Measurements from ENCODE around the gene C14orf132. TPM values are rescaled to one million over a fixed set of nuclear protein-coding genes. Genes with fewer than 3 reads are reported as not detected.

The C14orf132 gene
- total RNA-seq, 1 donor from 2014 or later = 552 TPM

- Mint-ChIP-seq H3K9me3 (ENCODE audit: unreplicated experiment) (peaks cover 11% of the 10 kb centered on the region), H3K4me3 (ENCODE audit: unreplicated experiment) (peak overlapping the region; percentile 46), H3K4me1 (ENCODE audit: low read depth, unreplicated experiment) (peaks cover 62% of the 10 kb centered on the region), H3K27ac (ENCODE audit: unreplicated experiment) (peak overlapping the region; percentile 59), H3K27me3 (ENCODE audit: unreplicated experiment) (peaks cover 6% of the 10 kb centered on the region), H3K36me3 (ENCODE audit: unreplicated experiment) (peaks cover 16% of the 10 kb centered on the region)
- no peak for DNase-seq
- TF ChIP-seq, protein P1, sequence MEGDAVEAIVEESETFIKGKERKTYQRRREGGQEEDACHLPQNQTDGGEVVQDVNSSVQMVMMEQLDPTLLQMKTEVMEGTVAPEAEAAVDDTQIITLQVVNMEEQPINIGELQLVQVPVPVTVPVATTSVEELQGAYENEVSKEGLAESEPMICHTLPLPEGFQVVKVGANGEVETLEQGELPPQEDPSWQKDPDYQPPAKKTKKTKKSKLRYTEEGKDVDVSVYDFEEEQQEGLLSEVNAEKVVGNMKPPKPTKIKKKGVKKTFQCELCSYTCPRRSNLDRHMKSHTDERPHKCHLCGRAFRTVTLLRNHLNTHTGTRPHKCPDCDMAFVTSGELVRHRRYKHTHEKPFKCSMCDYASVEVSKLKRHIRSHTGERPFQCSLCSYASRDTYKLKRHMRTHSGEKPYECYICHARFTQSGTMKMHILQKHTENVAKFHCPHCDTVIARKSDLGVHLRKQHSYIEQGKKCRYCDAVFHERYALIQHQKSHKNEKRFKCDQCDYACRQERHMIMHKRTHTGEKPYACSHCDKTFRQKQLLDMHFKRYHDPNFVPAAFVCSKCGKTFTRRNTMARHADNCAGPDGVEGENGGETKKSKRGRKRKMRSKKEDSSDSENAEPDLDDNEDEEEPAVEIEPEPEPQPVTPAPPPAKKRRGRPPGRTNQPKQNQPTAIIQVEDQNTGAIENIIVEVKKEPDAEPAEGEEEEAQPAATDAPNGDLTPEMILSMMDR (IDR thresholded peaks at IDR 0.05; ENCODE audit: partially characterized antibody, unreplicated experiment) = no peak
Observed at GRCh38 chr14:96077983-96078624, 38.9 kb downstream of the C14orf132 start.

DNA sequence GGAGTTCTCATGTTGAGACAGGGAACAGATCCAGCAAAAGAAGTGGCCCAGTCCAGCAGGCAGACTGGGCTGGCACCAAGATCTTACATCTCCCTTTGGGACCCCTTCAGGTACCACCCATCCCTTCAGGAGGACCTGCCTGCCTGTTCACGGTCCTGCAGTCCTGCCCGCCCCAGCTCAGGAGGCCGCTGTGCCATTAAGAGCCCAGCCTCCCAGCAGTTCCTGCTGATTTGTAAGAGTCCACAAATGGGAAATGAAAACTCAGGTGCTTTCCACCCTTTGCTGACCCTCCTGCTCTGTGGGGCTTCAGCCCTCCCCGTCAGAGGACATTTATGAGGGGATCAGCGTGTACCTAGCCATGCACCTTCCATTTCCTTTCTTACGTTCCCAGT, 39.5 kb downstream of the C14orf132 start:
- Mint-ChIP-seq H3K27ac (ENCODE audit: unreplicated experiment) (peak overlapping the region; percentile 59), H3K27me3 (ENCODE audit: unreplicated experiment) (peaks cover 6% of the 10 kb centered on the region), H3K4me3 (ENCODE audit: unreplicated experiment) (peak overlapping the region; percentile 8), H3K9me3 (ENCODE audit: unreplicated experiment) (peaks cover 13% of the 10 kb centered on the region), H3K4me1 (ENCODE audit: low read depth, unreplicated experiment) (peaks cover 67% of the 10 kb centered on the region), H3K36me3 (ENCODE audit: unreplicated experiment) (peaks cover 14% of the 10 kb centered on the region)
- DNase-seq = no peak
- TF ChIP-seq, protein P1 (IDR thresholded peaks at IDR 0.05; ENCODE audit: partially characterized antibody, unreplicated experiment) = no peak

- Mint-ChIP-seq H3K4me3 (ENCODE audit: unreplicated experiment) (no peak overlapping the region), H3K9me3 (ENCODE audit: unreplicated experiment) (peaks cover 18% of the 10 kb centered on the region), H3K36me3 (ENCODE audit: unreplicated experiment) (peaks cover 10% of the 10 kb centered on the region), H3K4me1 (ENCODE audit: low read depth, unreplicated experiment) (peaks cover 72% of the 10 kb centered on the region), H3K27ac (ENCODE audit: unreplicated experiment) (no peak overlapping the region), H3K27me3 (ENCODE audit: unreplicated experiment) (peaks cover 9% of the 10 kb centered on the region)
- no peak for DNase-seq
- TF ChIP-seq, protein P1 (IDR thresholded peaks at IDR 0.05; ENCODE audit: partially characterized antibody, unreplicated experiment) = no peak
Observed at GRCh38 chr14:96079066-96079465, 39.9 kb downstream of the C14orf132 start.

DNA sequence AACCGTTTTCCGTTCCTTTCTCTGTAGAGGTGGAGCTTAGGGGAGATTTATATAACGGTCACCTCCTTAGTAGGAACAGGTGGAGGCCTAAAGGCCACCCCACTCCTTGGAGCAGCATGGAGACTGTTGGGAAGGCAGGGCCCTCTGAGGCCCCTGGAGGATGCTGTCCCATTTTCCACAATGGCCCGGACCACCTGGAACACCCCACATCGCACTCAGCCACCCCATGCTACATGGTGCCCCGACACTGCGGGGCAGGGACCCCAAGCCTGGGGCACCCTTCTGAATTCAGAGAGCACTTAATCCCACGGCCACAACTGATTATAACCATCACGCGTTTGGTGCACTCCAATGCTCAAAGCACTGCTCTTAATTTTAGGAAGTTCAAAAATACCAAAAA, 41.4 kb downstream of the C14orf132 start:
- no peak for DNase-seq
- peak overlapping the region; percentile 17 for H3K27ac Mint-ChIP-seq (ENCODE audit: unreplicated experiment)
- peaks cover 71% of the 10 kb centered on the region for H3K4me1 Mint-ChIP-seq (ENCODE audit: low read depth, unreplicated experiment)
- no peak overlapping the region for H3K4me3 Mint-ChIP-seq (ENCODE audit: unreplicated experiment)
- TF ChIP-seq, protein P1 (IDR thresholded peaks at IDR 0.05; ENCODE audit: partially characterized antibody, unreplicated experiment) = no peak
- H3K9me3 Mint-ChIP-seq (ENCODE audit: unreplicated experiment) = peaks cover 18% of the 10 kb centered on the region
- peaks cover 9% of the 10 kb centered on the region for H3K27me3 Mint-ChIP-seq (ENCODE audit: unreplicated experiment)
- H3K36me3 Mint-ChIP-seq (ENCODE audit: unreplicated experiment) = peaks cover 10% of the 10 kb centered on the region

DNA sequence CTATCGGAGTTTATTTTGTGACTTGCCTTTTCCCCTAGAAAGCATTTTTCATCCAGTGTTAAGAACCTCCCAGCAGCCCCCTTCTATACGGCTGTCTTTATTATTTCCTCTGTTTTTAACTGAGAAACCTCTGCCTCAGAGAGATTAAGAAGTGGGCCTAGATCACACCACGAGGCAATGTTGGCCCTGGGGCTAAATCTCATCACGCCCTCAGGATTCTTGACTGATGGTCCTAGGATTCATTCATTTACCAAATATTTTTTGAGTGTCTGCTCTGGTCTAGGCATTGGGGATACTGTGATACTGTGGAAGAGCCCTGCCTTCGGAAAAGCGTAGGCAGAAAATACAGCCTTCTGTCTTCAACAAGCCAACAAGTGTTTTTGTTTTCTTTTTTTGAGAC, 42.1 kb downstream of the C14orf132 start:
- no peak for DNase-seq
- TF ChIP-seq, protein P1 (IDR thresholded peaks at IDR 0.05; ENCODE audit: partially characterized antibody, unreplicated experiment) = no peak
- Mint-ChIP-seq H3K27me3 (ENCODE audit: unreplicated experiment) (peaks cover 10% of the 10 kb centered on the region), H3K4me3 (ENCODE audit: unreplicated experiment) (no peak overlapping the region), H3K9me3 (ENCODE audit: unreplicated experiment) (peaks cover 21% of the 10 kb centered on the region), H3K4me1 (ENCODE audit: low read depth, unreplicated experiment) (peaks cover 72% of the 10 kb centered on the region), H3K27ac (ENCODE audit: unreplicated experiment) (peak overlapping the region; percentile 6), H3K36me3 (ENCODE audit: unreplicated experiment) (peaks cover 10% of the 10 kb centered on the region)

Measured in glutamatergic neuron (in vitro differentiated cells).